Dendritic cell treated with granulocyte-macrophage colony-stimulating factor and Interleukin-4, amounts not matched to agents 40 ng/mL and 50 ng/mL, for 4 days (primary cell): ENCODE results near the gene ZMYND8.
A peak's percentile ranks its signal among the peaks of the same experiment; 100 is the strongest.

Source experiments
- H3K27ac Mint-ChIP-seq: one replicate; pipeline ENCODE4 v1.8.0; 2022; ENCODE audit warnings: mild to moderate bottlenecking, mixed read lengths
- H3K27me3 Mint-ChIP-seq: one replicate; pipeline ENCODE4 v1.8.0; 2022; ENCODE audit warnings: mild to moderate bottlenecking, mixed read lengths
- H3K36me3 Mint-ChIP-seq: one replicate; pipeline ENCODE4 v1.8.0; 2022; ENCODE audit warnings: low read depth, mixed read lengths
- H3K4me1 Mint-ChIP-seq: one replicate; pipeline ENCODE4 v1.8.0; 2022; ENCODE audit warnings: low read depth, mixed read lengths
- H3K4me3 Mint-ChIP-seq: one replicate; pipeline ENCODE4 v1.8.0; 2022; ENCODE audit warnings: mild to moderate bottlenecking, moderate library complexity, mixed read lengths
- H3K9me3 Mint-ChIP-seq: one replicate; pipeline ENCODE4 v1.8.0; 2022; ENCODE audit warnings: mixed read lengths
- intact Hi-C: fragments of 100-400 bp; cut with micrococcal nuclease; formaldehyde crosslinking; loops from one replicate; pipeline ENCODE4 v1.15.0; 2022

The ZMYND8 gene

DNA sequence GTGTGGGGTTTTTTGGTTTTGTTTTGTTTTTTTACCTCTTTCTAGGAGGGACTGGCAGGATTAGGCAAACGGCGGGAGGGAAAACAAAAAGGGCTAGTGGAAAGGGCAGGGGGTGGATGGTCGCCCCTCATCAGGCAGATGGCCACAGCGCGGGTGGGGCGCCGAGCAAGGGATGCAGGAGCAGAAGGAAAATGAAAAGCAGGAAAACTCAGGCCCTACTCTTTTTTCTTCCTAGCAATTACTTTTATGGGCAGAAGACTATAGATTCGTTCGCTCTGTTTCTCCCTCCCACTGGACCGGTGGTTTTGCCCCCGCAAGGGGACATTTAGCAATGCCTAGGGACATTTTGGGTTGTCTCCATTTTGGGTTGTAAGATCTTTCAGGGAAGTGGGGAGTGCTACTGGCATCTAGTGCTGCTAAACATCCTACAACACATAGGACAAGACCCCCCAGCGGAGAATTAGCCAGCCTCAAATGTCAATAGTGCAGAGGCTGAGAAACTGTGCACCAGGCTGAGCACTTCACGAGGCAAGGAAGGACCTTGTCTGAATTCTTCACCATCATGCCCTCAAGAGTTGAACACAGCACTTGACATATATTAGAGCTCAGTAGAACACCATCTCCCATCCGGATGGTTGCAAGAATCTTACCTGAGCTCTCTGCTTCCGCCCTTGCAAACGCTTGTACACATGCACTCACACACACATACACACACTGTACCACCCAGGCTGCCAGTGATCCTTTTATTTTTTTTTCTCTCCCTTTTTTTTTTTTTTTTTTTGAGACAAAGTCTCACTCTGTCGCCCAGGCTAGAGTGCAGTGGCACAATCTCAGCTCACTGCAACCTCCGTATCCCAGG, 4.8 kb upstream of the ZMYND8 start:
- Mint-ChIP-seq H3K27ac (no peak overlapping the region), H3K27me3 (no peaks in the 10 kb centered on the region), H3K4me3 (peak overlapping the region; percentile 48), H3K9me3 (no peaks in the 10 kb centered on the region), H3K4me1 (peaks cover 65% of the 10 kb centered on the region), H3K36me3 (no peaks in the 10 kb centered on the region)
- intact Hi-C loops, result no loop called here

- Mint-ChIP-seq H3K27ac (no peak overlapping the region), H3K4me1 (peaks cover 73% of the 10 kb centered on the region), H3K36me3 (peaks cover 7% of the 10 kb centered on the region), H3K9me3 (no peaks in the 10 kb centered on the region), H3K27me3 (no peaks in the 10 kb centered on the region), H3K4me3 (peak overlapping the region; percentile 48)
- intact Hi-C loops, result no loop called here
Observed at GRCh38 chr20:47360297-47361056, 4.0 kb upstream of the ZMYND8 start.

- H3K27me3 Mint-ChIP-seq, result no peaks in the 10 kb centered on the region
- peaks cover 15% of the 10 kb centered on the region for H3K36me3 Mint-ChIP-seq
- intact Hi-C loops, result loop anchor here (2.0 kb wide), 1 partner anchor 41 kb away; no protein-coding TSS in a partner anchor
- H3K9me3 Mint-ChIP-seq, result no peaks in the 10 kb centered on the region
- no peak overlapping the region for H3K27ac Mint-ChIP-seq
- H3K4me3 Mint-ChIP-seq, result peak overlapping the region; percentile 14
- H3K4me1 Mint-ChIP-seq, result peaks cover 80% of the 10 kb centered on the region
Observed at GRCh38 chr20:47359530-47360296, 3.2 kb upstream of the ZMYND8 start.

- Mint-ChIP-seq H3K27me3 (no peaks in the 10 kb centered on the region), H3K9me3 (no peaks in the 10 kb centered on the region), H3K27ac (no peak overlapping the region), H3K4me3 (peak overlapping the region; percentile 63), H3K36me3 (peaks cover 16% of the 10 kb centered on the region), H3K4me1 (peaks cover 89% of the 10 kb centered on the region)
- intact Hi-C loops, result loop anchor here (2.0 kb wide), 1 partner anchor 40 kb away; no protein-coding TSS in a partner anchor
Observed at GRCh38 chr20:47358672-47359529, 2.4 kb upstream of the ZMYND8 start.

DNA sequence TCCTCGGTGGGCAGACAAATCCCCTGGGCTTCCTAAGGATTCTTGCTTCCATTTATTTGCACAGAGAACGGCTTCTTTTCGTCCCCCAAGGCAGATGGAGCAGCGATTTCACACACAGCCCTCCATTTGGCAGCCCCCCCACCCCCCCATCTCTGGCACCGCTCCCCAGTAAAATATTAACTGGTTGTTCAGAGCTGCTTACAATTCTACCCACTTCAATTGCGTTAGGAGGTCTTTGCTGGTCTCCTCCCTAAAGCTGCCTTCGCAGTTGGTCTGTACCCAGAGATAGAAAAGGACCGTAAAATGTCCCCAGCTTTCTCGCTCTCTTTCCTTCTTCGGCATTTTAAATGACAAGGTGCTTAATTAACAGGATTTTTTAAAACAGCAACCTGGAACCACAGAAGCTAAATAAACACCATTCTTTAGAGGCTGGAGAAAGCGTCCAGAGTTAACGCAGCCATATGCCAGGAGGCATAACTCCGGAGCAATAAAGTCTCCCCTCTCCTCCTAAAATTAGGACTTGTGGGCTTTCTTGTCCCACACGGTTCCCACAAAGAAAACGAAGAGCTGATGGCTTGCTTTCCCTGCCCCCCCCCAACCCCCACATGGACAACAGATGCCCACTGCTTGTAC, 1.7 kb upstream of the ZMYND8 start:
- Mint-ChIP-seq H3K9me3 (no peaks in the 10 kb centered on the region), H3K27me3 (no peaks in the 10 kb centered on the region), H3K27ac (no peak overlapping the region), H3K4me3 (no peak overlapping the region), H3K4me1 (peaks cover 95% of the 10 kb centered on the region), H3K36me3 (peaks cover 16% of the 10 kb centered on the region)
- intact Hi-C loops, result loop anchor here (2.0 kb wide), 1 partner anchor 39 kb away; no protein-coding TSS in a partner anchor

DNA sequence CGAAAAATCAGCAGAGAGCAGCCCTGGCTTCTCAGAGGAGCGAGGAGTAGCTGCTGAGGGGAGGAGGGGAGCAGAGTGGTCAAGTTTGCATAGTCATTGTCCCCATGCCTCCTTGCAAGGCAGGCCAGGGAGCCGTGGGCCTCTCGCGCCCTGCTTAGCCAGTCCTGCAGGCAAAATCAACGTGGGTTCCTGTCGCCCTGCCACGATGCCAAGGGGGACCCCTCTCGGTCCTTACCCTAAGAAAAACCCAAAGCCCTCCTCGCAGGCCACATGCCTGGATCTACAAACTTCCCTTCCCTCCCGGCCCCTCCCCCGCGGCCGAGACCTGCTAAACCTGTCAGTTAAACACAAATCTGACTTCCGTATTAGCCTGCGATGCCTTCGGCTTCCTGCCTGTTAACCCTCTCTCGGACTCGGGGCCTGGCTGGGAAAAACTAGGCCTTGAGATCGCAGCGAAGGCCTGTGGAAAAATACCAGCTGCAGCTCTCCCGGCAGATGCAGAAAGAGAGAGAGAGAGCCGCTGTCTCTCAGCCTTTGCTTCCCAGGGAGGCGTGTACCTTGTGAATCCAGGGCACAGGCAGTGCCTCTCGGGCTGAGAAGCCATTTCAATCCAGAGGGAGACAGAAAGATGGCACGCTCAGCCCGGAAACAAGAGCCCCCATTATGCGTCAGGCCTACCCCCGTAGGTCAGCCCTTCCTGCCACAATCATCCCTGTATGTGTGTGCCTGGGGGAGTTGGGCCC, 968 bp upstream of the ZMYND8 start:
- H3K4me3 Mint-ChIP-seq, result peak overlapping the region; percentile 61
- intact Hi-C loops, result loop anchor here (2.0 kb wide), 1 partner anchor 39 kb away; no protein-coding TSS in a partner anchor

DNA sequence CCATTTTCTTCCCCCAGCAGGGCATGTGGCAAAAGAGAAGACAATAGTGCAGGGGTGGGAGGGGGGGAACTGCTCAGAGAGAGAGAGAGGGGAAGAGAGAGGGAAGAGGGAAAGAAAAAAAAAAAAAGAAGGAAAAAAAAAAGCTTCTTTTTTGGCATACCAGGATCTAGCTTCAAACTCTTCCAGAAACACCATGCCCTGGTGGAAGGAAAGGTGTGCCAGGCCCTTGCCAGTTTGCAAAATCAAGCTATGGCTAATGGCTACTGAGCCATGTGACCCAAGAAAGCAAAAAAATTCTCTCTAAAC, 326 bp downstream of the ZMYND8 start:
- intact Hi-C loops, result no loop called here
- Mint-ChIP-seq H3K9me3 (no peaks in the 10 kb centered on the region), H3K4me1 (peaks cover 88% of the 10 kb centered on the region), H3K4me3 (peak overlapping the region; percentile 81), H3K36me3 (peaks cover 24% of the 10 kb centered on the region), H3K27ac (no peak overlapping the region), H3K27me3 (no peaks in the 10 kb centered on the region)

More for the DNA sequence above, 968 bp upstream of the ZMYND8 start:
- no peaks in the 10 kb centered on the region for H3K27me3 Mint-ChIP-seq
- H3K36me3 Mint-ChIP-seq, result peaks cover 20% of the 10 kb centered on the region
- peaks cover 96% of the 10 kb centered on the region for H3K4me1 Mint-ChIP-seq
- H3K9me3 Mint-ChIP-seq, result no peaks in the 10 kb centered on the region
- no peak overlapping the region for H3K27ac Mint-ChIP-seq

- H3K27me3 Mint-ChIP-seq, result no peaks in the 10 kb centered on the region
- no peak overlapping the region for H3K27ac Mint-ChIP-seq
- no peaks in the 10 kb centered on the region for H3K9me3 Mint-ChIP-seq
- H3K4me1 Mint-ChIP-seq, result peaks cover 83% of the 10 kb centered on the region
- intact Hi-C loops, result no loop called here
- H3K36me3 Mint-ChIP-seq, result peaks cover 24% of the 10 kb centered on the region
- peak overlapping the region; percentile 81 for H3K4me3 Mint-ChIP-seq
Observed at GRCh38 chr20:47355489-47356219, 845 bp downstream of the ZMYND8 start.

DNA sequence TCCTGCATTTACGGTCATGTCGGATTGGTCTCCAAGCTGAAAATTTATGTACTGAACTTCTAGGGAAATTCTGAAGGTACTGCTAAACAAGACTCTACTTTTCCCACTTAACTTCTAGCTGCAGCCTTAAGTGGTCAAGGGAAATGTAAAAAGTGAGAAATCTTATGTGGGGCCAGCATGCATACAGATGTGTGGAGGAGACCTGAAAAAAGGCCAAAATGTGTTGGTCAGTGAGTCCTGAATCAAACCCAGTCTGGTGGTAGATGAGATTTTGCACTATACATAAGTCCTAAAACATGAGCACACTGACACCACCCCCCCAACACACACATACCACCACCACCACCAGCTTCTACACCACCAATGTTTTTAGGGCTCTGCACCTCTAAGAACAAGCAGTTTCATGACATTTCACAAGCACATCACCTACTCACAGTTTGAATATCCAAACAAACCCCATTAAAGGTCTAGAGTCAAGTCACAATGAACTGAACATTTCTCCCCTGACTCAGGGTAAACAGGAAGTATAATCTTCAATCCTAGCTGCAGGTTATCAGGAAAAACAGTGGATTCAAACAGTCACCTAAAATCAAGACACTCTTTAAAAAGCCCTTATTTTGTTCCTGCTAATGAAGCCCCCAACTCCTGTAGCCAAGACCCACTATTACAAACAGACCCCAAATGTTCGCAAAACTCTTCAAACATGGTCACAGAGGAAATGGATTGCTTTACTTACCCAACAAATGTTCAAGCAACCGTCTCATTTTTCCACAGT, 1.6 kb downstream of the ZMYND8 start:
- Mint-ChIP-seq H3K27ac (no peak overlapping the region), H3K4me1 (peaks cover 75% of the 10 kb centered on the region), H3K4me3 (peak overlapping the region; percentile 81), H3K9me3 (no peaks in the 10 kb centered on the region), H3K27me3 (no peaks in the 10 kb centered on the region), H3K36me3 (peaks cover 24% of the 10 kb centered on the region)
- intact Hi-C loops, result no loop called here

GRCh38 chr20:47354464-47354713, 2.1 kb downstream of the ZMYND8 start:
- Mint-ChIP-seq H3K27ac (no peak overlapping the region), H3K36me3 (peaks cover 24% of the 10 kb centered on the region), H3K9me3 (no peaks in the 10 kb centered on the region), H3K27me3 (no peaks in the 10 kb centered on the region), H3K4me3 (peak overlapping the region; percentile 81), H3K4me1 (peaks cover 70% of the 10 kb centered on the region)
- intact Hi-C loops, result no loop called here

DNA sequence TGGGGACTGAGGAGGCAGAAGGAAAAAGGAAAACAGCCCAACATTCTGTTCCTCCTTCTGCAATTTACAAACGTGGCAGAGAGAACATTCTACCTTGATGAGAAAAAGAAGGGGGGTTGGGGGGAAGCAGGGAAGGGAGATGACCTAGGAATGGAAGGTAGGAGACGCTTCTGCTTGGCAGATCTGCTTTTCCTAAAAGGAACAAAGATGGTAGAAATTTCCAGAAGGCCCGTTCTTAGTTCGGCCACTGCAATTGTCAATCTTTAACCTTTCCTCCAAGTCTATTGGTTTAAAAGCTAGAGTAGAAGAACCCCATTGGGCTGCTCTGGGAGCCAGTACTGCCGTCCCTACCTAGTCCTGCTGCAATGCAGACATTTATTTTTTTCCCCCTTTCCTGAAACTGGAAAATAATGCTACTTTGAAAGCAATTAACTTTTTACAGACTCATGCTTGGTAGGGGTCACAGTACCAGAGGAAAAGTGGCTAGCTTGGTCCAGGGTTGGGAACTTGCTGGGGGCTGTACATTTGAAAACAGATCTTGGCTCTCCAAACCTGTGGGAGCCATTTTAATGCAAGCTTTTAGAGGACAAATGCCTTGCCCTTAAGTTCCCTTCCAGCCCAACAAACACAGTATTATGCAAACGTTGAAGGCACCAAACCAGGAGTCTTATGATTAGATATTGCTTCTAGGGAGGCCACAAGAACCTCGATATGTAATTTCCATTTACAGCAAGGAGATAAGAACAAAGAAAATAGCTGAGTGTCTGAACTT, 2.6 kb downstream of the ZMYND8 start:
- H3K4me1 Mint-ChIP-seq, result peaks cover 65% of the 10 kb centered on the region
- H3K36me3 Mint-ChIP-seq, result peaks cover 24% of the 10 kb centered on the region
- H3K4me3 Mint-ChIP-seq, result peak overlapping the region; percentile 81
- no peaks in the 10 kb centered on the region for H3K9me3 Mint-ChIP-seq
- H3K27me3 Mint-ChIP-seq, result no peaks in the 10 kb centered on the region
- H3K27ac Mint-ChIP-seq, result no peak overlapping the region
- intact Hi-C loops, result no loop called here
